SK-N-MC (cell line): Measurements from ENCODE around the gene EN2.

ENCODE experiments used
- EZH2 ChIP-seq: fragments of 200-600 bp; sonication (generic); IDR thresholded peaks from one replicate; pipeline ENCODE4 v1.6.1; 2017; ENCODE audit warnings: antibody characterized with exemption
- FOXP2 ChIP-seq: optimal IDR thresholded peaks from 2 replicates; pipeline ENCODE3; 2011; ENCODE audit warnings: mild to moderate bottlenecking, moderate library complexity; ENCODE audit not compliant: insufficient read depth; ENCODE audit errors: extremely low read length, control extremely low read depth
- POLR2AphosphoS5 ChIP-seq: IDR thresholded peaks from 2 replicates; pipeline ENCODE4 v1.6.1; 2012; ENCODE audit warnings: mild to moderate bottlenecking, low read depth, low read length, borderline replicate concordance

GRCh38 chr7:155448632-155449007 is 9.3 kb upstream of the EN2 start:
- TF ChIP-seq POLR2AphosphoS5 (no peak), EZH2 (no peak), FOXP2 (no peak)
